ENCODE results near the gene ZNF19.

DNA sequence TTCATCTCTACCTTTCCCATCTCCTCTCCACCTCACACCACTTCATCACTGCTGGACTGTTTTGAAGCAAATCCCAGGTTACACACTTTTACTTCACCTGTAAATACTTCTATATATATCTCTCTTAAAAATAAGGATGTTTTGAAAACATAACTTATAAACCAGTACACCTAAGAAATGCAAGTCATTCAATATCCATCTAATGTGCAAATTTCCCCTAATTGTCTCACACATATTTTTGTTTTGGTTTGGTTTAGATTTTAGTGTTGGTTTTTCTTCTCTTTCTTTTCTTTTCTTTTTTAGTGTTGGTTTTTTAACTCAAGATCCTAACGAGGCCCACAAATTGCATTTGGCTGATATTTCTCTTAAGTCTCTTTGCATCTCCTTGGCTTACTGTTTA lies 17.9 kb upstream of the ZNF19 start:
- TF ChIP-seq EZH2 (IDR thresholded peaks at IDR 0.05; ENCODE audit: borderline replicate concordance, low read depth, low read length, poor library complexity, severe bottlenecking), result no peak
- TF ChIP-seq CTCF (conservative IDR thresholded peaks at IDR 0.05; ENCODE audit: low read depth, low read length), result no peak
